Activated T-helper 9 cell treated with anti-CD3 and anti-CD28 coated beads, Interleukin-2, amount 50 U/mL, for 16 hours (primary cell): Measurements from ENCODE around the gene PTPN4.
"Not testable (repeated sequence)": the region's sequence is repeated elsewhere in the genome, so short reads cannot be mapped to it uniquely, and the experiment has no call there.

Experiments used
- DNase-seq: peaks from one replicate; pipeline ENCODE4 v3.0.0-alpha.2; 2020; ENCODE audit warnings: low read depth

Gene PTPN4

GRCh38 chr2:119764832-119765231 lies 5.1 kb downstream of the PTPN4 start:
- DNase-seq: no peak

DNA sequence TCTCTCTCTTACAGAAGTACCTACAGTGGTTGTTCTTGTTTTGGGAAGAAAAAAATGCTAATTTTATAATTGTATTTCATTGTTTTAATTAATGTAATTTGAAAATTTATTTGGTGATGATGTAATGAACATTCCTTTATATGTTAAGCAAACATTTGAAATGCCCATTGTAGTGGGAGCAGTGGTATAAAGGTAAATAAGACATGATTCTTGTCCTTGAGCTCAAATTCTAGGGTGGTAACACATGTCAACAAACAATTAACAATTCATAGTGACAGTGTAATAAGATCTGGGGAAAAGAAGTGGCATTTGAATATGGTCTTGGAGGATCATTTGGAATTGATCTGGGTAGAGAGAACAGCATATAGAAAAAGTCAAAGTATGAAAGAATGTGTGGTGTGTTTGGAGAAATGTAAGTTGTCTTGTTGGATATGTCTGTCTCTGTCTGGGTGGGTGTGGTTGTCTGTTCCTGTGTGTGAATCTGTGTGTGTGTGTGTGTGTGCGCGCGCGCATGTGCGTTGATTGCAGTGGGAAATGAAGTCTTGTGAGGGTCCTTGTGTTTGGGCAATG lies 5.8 kb downstream of the PTPN4 start:
- no peak for DNase-seq

- DNase-seq: no peak
Observed at GRCh38 chr2:119766944-119767343, 7.2 kb downstream of the PTPN4 start.

- DNase-seq: no peak
Observed at GRCh38 chr2:119768742-119769141, 9.0 kb downstream of the PTPN4 start.

DNA sequence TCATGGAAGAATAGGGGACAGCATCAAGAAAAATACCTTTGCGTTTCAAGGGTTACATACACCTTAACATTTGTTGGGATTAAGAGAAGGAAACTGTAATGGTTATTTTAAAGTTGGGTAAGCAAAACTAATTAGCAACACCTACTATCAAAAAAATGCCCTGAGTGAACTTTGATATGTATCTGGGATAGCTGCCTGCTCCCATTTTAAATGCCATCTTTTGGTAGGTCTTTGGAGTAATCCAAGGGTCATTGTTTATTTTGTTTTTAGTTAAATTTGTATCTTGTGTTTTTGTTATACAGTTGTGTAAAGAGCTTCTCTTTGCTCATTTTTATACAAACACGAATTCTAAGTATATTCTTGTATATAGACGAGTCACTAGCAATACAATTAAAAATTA lies 9.9 kb downstream of the PTPN4 start:
- DNase-seq: no peak

GRCh38 chr2:119771331-119771730 lies 11.6 kb downstream of the PTPN4 start:
- DNase-seq: no peak

DNA sequence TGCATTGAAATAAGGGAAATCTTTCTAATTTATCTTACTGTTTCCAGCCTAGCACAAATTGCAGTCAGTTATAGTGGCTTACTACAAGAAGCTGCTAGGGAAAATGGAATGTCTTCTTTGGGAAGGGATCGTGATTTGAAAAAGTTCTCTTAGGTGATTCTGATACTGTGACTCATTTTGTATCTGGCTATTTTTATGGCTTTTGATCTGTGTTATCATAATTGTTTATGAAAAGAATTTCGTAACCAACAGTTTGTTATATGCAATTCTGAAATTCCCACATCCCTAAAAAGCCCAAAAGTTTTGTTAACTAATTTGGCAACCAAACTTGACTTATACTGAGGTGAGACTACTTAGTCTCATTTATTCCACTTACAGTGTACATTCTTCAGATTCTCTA lies 12.4 kb downstream of the PTPN4 start:
- DNase-seq: no peak

- no peak for DNase-seq
Observed at GRCh38 chr2:119772767-119773166, 13.0 kb downstream of the PTPN4 start.

DNA sequence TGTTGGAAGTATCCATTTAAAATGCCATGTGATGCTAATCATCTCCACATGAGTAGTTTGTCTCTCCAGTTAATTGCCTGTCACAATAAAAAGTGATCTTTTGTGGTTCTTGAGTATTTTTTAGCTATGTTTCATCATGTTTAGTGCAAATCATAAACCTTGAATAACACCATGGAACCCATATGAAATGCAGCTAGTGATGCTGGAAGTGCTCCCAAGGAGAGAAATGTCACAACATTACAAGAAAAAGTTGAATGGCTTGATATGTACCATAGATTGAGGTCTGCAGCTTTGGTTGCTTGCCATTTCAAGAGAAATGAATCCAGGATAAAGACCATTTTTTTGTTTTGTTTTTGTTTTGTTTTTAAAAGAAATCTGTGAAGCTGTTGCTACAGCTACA lies 14.3 kb downstream of the PTPN4 start:
- no peak for DNase-seq

GRCh38 chr2:119775102-119775501 lies 15.4 kb downstream of the PTPN4 start:
- no peak for DNase-seq

GRCh38 chr2:119782308-119783027 lies 22.7 kb downstream of the PTPN4 start:
- no peak for DNase-seq

DNA sequence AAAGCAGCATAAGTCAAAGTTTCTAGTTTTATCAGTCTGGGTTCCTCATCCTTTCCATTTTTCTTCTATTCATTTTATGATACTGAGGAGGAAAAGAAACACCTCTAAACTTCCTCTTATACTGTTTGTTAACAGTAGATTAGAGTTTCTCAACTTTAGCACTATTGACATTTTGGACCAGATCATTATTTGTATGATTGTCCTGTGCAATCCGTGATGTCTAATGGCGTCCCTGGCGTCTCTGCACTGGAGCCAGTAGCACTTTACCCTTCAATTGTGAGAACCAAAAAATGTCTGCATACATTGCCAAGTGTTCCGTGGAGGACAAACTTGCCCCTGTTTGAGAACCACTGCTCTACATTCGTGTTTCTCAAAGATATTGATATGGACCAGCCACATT lies 25.2 kb downstream of the PTPN4 start:
- DNase-seq: no peak

DNA sequence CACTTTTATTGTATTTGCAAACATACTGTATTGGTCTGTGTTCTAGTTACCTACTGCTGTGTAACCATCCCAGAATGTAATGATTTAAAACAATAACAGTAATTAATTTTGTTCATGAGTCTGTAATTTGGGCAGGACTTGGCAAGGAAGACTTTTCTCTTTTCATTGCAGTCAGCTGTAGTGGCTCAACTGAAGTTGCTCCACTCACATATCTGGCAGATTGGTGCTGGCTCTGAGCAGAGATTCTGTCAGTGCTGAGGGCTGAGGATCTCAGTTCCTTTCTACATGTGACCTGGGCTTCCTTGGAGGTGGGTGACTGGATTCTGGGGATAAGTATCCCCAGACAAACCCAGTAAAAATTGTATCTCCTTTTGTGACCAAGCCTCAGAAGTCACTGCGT lies 26.6 kb downstream of the PTPN4 start:
- no peak for DNase-seq

DNA sequence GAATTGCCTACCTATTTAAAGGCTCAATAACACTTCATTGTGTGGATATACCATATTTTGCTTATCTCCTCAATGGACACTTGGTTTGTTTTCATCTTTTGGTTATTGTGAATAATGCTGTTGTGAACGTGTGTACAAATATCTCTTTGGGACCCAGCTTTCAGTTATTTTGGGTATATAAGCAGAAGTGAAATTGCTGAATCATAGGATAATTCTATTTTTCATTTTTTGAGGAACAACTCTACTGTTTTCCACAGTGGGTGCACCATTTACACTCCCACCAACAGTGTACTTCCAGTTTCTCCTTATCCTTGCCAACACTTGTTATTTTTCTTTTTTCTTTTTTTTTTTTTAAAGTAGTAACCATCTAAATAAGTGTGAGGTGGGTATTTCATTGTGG lies 29.0 kb downstream of the PTPN4 start:
- no peak for DNase-seq

DNA sequence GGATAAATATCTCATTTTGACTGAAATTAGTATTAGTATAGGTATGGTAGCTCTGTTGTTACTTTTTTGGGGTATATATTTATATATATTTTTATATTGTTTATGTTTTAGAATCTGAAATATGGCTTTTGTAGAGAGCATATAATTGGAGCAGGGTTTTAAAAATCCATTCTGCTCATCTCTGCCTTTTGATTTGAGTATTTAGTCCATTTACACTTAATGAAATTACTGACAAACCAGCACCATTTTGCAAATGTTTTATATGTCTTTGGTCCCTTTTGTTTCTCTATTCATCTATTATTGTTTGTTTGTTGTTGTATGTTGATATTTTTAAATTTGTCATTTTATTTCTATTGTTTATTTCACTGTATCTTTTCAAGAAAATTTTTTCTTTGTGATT lies 30.7 kb downstream of the PTPN4 start:
- DNase-seq: no peak

GRCh38 chr2:119792907-119793312 lies 33.2 kb downstream of the PTPN4 start:
- no peak for DNase-seq

- no peak for DNase-seq
Observed at GRCh38 chr2:119794237-119794636, 34.5 kb downstream of the PTPN4 start.

DNA sequence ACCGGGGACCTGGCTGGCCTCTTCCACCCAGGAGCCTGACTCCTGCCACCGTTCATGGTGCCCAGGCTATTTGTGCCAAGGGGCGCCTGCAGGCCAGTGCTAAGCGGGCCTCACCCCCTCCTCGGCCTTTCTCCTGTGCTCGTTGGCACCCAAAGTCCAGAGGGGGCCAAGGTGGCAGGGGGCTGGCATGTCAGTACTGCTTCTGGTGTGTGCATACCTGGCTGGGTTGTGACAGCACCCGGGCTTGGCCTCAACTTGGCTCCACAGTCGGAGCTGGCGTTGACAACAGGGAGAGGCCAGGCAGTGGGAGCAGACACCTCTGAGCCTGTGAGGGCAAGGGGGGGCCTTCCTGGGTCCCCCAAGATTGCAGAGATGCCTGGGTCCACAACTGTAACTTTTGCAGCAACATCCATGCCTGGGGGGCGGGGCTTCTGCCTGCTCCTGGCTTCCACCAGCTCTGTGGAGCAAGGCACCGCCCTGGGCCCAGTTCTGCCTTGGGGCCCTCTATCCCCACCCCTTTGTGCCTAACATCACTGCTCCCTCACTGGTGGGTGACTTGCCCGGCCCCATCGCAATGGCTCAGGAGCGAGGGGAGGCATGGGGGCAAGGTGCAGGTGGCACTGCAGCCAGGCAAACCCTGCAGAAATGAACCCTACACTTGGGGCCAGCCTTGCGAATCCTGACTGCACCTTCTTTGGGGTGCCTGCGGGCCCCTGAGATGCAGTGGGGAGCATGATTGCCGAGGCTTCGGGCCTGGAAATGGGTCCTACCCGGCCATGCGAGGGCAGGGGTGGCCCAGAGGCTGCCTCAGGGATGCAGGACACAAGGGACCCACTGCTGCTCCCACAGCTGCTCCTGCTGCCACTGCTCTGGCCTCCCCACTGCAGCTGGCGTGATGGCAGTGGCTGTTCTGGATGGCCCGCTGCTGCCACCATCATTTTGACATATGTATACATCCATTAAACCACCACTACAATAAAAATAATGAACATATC lies 35.9 kb downstream of the PTPN4 start:
- DNase-seq: no peak

DNA sequence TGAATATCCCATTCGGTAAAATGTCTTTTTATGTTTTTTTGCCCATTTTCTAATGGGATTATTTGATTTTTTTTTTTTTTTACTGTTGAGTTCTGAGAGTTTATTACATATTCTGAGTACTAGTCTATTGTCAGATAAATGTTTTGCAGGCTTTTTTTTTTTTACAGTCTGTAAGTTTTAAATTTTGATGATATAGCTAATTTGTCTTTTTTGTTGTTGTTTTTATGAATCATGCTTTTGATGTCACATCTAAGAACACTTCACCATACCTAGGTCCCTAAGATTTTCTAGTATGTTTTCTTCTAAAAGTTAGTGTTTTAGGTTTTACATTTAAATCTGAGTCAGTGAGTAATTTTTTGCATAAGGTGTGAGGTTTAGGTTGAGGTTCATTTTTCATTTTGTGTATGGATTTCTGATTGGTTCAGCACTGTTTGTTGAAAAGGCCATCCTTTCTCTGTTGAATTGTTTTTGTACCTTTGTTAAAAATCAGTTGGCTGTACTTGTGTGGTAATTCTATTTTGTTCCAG lies 40.7 kb downstream of the PTPN4 start:
- no peak for DNase-seq

- DNase-seq: no peak
Observed at GRCh38 chr2:119801040-119801439, 41.3 kb downstream of the PTPN4 start.

DNA sequence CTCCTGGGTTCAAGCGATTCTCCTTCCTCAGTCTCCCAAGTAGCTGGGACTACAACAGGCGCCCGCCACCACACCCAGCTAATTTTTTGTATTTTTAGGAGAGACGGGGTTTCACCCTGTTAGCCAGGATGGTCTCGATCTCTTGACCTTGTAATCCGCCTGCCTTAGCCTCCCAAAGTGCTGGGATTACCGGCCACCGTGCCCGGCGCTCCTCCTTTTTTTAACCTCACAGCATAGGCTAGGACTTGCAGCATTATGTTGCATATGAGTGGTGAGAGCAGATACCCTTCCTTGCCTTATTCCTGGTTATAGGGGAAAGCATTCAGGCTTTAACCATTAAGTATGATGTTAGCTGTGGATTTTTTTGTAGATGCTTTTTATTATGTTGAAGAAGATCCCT lies 42.3 kb downstream of the PTPN4 start:
- DNase-seq: not testable (repeated sequence)

DNA sequence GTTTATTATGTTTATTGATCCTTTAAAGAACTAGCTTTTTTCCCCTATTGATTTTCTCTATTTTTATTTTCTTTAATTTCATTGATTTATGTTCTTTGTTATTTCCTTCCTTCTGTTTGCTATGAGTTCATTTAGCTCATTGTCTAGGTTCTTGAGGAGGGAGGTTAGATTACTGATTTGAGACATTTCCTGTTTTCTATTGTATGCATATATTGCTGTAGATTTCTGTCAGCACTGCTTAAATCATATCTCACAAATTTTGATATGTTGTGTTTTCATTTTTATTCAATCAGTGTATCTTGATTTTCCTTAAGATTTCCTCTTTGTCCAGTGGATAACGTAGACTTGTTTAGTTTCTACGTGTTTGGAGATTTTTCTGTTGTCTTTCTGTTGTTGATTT lies 43.4 kb downstream of the PTPN4 start:
- DNase-seq: no peak

DNA sequence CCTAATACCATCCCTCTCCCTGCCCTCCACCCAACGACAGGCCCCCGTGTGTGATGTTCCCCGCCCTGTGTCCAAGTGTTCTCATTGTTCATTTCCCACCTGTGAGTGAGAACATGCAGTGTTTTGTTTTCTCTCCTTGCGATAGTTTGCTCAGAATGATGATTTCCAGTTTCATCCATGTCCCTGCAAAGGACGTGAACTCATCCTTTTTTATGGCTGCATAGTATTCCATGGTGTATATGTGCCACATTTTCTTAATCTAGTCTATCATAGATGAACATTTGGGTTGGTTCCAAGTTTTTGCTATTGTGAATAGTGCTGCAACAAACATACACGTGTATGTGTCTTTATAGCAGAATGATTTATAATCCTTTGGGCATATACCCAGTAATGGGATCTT lies 44.7 kb downstream of the PTPN4 start:
- DNase-seq: not testable (repeated sequence)
